Activated naive CD4-positive, alpha-beta T cell treated with anti-CD3 and anti-CD28 coated beads, Interleukin-2, amount 50 U/mL, for 24 hours (primary cell): ENCODE results near the gene CHST7.

Source experiments
- H3K27ac Mint-ChIP-seq: one replicate; pipeline ENCODE4 v1.8.0; 2021; ENCODE audit warnings: mild to moderate bottlenecking, mixed read lengths
- H3K27me3 Mint-ChIP-seq: one replicate; pipeline ENCODE4 v1.8.0; 2021; ENCODE audit warnings: mixed read lengths
- H3K36me3 Mint-ChIP-seq: one replicate; pipeline ENCODE4 v1.8.0; 2021; ENCODE audit warnings: mixed read lengths
- H3K4me1 Mint-ChIP-seq: one replicate; pipeline ENCODE4 v1.8.0; 2021; ENCODE audit warnings: mixed read lengths
- H3K4me3 Mint-ChIP-seq: one replicate; pipeline ENCODE4 v1.8.0; 2021; ENCODE audit warnings: mild to moderate bottlenecking, mixed read lengths
- H3K9me3 Mint-ChIP-seq: one replicate; pipeline ENCODE4 v1.8.0; 2021; ENCODE audit warnings: mixed read lengths

The CHST7 gene

GRCh38 chrX:46647251-46647650 is 73.7 kb downstream of the CHST7 start:
- Mint-ChIP-seq H3K4me3 (no peak overlapping the region), H3K27me3 (no peaks in the 10 kb centered on the region), H3K36me3 (peaks cover 3% of the 10 kb centered on the region), H3K9me3 (no peaks in the 10 kb centered on the region), H3K4me1 (peaks cover under 1% of the 10 kb centered on the region), H3K27ac (no peak overlapping the region)
